Inflammatory macrophage treated with lipopolysaccharide for 4 hours (primary cell): ENCODE data around the gene LTB4R.

Experiments
- DNase-seq: peaks from one replicate; pipeline ENCODE4 v3.0.0-alpha.2; 2020

LTB4R gene

DNA sequence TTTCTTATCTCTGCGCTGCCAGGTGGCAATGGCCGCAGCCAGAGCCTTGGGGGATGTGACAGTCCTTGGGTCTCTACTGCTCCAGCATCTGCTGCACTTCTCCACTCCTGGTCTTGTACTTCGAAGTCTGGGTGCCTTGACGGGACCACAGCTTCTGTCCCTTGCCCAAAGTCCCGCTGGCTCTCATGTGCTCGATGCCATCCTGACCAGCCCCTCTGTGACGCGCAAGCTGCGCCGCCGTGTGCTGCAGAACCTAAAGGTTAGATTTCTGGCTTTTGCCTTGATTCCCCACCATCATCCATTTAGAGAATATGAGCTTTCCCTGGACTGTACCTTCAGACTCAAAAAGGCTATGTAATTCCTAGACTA is 7.3 kb upstream of the LTB4R start:
- no peak for DNase-seq

DNA sequence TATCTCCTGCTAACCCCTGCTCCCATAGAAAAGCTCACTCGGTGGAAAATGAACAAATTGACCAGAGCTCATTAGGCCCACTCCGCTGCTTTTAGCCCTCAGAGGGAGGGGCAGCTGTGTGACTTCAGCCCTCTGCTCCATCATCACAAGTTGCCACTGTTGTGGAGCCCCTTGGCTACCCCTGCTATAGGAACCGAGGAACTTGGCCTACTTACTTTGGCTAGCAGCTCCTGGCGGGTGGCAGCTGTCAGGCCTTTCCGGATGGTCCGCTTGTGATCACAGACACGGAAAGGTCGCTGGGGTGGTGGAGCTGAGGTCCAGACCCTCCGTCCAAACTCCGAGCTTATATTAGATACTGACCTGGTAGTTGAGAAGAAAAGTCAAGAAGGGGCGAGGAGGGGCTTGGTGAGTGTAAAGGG is 4.1 kb upstream of the LTB4R start:
- DNase-seq: no peak

DNA sequence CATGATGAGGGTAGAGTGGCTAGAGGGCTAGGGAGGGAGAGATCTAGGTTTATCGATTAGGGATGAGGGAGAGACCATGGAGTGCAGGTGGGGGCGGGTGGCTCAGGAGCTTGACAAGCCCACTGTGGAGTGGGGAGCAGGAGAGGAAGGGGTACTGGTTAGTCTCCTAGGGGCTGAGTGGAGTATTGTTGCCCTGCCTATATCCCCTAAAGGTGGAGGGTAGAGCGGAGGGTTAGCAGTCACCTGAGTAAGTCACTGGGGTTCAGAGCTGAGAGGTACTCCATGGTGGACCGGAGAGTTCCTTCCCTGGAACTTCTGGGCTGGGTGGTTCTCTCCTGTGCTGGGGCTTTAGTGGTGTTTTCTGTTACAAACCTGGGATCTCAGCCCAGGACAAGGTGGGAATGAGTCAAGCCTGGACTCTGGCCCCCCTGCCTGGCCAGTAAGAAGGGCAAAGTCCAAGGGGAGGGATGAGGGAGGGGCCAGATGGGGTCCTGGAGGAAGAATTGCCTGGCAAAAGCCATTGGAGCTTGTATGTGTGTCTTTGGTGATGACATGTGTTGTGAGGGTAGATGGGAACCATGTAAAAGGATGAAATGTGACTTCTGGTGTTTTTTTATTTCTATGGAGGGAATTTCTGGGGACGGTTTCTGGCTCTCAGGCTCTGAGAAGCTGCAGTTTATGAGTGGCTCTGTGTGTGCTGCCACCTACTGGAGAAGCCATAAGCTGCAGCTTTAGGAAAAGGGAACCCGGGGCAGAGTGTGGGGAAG is 3.5 kb upstream of the LTB4R start, which contains the start of gene CIDEB:
CIDEB (minus strand) TSS at position 403 of the 767 bp plus-strand sequence; CDS start at position 284, 119 bp downstream.
- peak; percentile 80 for DNase-seq

DNA sequence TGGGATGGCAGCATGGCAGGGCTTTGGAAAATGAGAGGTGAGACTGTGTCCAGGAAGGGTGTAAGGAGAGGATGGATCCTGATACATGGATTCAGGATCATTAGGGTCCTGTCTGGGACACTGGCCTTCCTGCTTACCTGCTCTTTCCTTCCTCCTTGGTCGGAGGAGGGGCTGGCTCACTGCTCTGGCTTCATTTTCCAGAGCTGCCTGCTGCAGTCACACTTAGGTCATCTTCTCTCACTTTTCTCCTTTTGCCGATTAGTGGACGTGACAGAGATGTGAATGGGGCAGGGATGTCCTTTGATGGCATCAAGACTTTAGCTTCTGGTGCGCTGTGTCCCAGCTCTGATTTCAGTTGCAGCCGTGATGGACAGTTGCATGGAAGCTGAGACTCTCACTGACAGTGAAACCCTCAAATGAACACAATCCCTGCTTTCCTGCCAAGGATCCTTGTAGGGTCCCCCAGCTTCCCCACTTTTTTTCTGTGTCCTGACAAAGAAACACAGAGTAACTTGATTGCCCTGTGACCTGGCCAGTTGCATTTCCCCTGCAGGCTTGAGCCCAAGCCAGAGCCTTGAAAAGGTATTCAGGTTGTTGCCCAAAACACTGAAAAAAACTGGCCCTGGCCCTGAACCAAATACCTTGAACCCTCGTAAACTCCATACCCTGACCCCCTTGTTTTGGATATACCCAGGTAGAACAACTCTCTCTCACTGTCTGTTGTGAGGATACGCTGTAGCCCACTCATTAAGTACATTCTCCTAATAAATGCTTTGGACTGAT is 2.8 kb upstream of the LTB4R start:
- no peak for DNase-seq

DNA sequence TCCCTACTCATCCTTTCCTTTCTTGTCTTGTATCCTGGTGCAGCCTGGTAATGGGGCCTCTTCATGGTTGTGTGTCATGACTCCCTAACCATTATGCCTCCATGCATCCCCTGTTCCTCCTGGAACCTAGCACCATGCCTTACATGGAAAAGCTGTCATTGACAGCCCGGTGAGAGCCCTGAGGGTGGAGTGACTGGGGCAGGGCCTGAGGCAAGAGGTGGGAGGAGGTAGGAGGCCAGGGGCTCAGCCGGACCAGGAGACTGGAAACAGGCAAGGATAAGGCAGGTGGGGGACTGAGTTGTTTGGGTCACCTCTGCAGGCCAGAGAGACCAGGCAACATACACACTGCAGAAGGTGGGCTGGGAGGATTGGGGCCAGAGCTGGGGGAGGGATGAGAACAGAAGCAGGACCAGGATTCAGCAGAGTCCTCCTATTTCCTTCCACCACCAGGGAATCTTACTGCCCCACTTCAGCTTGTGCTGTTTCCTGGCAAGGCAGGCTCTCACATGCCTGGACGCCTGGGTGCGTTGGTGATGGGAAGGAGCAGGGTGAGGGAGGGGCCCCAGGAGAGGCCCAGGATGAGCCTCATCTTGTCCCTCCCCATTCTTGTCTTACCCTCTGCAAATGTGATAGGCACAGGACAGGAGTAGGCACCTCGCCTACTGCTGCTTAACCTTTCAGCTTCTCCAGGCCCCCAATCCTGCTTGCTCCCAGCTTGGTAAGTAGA is 1.6 kb upstream of the LTB4R start, which contains the start of gene LTB4R2:
LTB4R2 (plus strand) TSS at position 603 of the 727 bp plus-strand sequence. CDS start 525 bp downstream, outside the sequence.
- no peak for DNase-seq

DNA sequence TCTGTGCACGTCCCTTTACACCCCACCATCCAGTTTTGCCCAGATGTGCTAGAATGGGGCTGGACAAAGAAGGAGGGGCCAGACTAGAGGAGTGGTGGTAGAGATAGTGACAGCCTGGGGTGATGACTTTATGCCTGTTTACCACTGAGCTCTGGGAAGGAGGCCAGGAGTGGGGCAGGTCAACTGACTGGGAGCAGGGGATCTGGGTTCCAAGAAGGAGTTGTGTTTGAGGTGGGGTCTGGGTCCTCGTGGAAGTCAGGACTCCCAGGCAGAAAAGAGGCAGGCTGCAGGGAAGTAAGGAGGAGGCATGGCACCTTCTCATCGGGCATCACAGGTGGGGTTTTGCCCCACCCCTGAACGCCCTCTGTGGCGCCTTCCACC is 1.0 kb upstream of the LTB4R start:
- no peak for DNase-seq

DNA sequence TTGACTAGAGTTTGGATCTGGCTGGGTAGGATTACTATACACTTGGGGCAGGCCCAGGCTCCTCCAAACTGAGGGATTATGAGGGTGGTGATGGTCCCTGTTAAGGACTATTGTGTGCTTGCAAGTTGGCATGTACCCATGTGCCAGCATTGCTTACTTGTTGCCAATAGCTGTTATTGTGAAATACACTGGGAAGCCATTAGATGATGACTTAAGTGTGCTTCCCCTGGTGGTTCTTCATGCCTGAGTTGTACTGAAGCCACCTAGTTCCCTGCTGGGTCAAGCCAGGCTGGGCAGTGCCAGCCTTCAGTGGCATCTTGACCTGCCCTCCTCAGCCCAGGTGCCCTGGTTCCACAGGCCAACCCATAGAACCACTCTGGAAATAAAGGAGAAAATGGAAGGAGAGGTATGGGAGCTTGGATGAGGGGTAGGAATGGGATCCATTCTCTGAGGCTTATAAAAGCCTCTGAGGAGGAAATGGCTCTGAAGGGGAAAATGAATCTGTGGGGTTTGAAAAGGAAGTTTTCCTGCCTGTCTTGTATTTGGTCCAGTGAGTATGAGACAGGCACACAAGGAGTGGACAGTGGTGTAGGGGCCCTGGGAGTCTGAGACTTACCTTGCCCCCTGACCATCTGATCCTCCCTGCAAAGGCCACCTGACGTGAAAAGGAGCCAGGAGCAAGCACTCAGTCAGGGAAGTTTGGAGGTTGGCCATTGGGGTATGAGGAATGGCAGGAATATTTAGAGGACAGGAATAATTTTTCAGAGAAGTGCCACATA is 724 bp downstream of the LTB4R start:
- peak; percentile 87 for DNase-seq

DNA sequence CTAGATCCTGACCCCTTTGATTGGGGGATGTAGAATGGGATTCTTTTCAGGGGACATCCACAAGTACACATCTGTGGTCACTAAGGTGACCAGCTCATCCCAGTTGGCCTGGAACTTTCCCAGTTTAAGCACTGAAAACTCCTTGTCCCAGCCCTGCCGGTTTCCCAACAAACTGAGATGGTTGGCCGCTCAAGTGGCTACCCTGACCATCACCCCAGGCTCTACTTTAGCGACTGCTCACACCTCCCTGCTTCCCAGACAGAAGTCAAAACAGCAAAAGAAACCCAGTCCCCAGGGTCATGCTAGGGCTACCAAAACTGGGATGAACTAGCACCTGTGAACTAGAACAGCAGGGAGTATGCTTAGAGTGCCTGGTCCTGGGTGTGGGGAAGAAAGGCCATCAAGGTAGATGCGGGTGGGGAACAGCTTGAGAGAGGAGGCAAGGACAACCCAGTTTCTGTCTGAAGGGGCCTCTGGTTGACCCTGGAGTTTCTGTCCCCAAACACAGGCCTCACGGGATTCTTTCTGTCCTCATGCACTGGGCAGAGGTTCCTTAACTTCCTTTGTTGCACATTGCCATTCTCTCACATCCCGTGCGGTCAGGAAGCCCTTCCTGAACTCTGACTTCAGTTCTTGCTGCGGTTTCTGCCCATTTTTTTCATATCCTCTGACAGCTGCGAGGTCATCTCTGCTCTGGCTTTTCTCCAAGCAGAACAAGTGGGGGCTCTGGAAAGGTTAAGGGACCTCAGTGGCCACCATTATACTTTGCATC is 1.6 kb downstream of the LTB4R start:
- DNase-seq: peak; percentile 91

DNA sequence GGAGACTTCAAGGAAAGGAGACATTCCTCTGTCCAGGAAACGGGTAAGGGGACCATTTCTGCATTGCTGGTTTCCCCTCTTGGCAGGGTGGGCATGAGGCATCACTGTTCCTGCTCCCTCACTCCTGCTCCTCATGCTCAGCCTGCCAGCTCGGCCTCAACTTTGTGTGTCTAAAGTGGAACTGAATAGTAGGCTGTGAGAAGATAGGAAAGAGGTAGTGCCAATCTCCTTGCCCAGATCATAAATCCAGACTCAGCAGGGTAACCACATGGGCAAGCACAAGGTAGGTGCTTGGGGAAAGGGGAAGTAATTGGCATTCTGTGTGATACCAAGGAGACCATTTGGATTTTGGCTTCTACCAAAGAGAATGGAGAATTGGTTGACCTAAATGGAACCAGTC is 2.6 kb downstream of the LTB4R start:
- peak; percentile 29 for DNase-seq

DNA sequence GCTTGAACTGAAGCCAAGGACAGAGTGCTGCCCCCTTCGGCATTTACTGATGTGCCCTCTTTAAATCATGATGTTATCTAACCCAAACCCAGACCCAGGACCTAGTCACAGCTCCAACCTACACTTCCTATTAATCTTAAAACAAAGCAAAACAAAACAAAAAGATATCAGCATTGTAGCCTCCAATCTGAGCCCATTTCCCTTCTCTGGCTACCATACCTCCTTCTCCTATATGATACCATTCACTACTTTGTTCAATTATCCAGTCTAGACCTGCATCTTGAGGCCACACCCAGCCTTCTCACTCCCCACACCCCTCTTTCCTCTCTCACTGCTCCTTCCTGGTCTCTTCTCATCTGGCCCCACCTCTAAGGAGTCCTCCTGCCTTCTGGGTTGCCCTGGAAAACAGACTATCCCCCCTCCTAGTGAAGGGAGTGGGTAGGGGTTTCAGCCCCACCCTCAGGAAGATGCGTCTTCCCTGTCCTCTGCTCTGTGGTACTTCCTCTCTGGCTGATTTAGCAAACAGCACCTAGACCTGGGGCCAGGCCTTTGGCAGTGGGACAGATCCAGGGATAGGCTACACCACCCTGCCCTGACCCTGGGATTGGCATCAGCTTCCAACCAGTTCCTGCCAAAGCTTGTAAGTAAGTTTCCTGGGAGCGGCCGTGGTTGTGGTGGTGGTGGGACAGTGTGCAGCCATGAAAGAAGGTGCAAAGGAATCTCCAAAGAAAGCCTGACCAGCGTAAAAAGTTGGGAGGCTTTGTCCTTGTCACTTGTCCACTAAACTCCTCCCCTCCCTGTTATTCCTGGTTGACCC is 3.3 kb downstream of the LTB4R start:
- no peak for DNase-seq

DNA sequence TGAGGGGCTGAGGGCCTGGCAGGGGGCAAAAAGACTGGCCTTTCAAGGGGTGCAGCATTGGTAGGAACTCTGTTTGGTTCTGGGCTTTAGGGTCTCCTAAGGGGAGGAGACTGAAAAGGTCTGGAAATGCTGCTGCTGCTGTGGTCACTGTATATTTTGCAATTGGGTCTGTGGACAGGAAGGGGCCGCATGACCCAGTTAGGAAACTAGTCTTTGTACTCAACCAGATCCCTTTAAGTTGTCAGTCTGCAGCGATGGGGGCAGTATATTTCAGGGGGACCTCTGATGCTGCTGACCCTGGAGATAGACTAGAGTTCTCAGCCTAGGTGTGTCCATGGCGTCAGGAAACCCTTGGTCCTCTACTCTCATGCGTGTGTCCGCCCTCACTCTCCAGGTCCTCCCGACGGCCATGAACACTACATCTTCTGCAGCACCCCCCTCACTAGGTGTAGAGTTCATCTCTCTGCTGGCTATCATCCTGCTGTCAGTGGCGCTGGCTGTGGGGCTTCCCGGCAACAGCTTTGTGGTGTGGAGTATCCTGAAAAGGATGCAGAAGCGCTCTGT is 4.0 kb downstream of the LTB4R start:
- peak; percentile 43 for DNase-seq

DNA sequence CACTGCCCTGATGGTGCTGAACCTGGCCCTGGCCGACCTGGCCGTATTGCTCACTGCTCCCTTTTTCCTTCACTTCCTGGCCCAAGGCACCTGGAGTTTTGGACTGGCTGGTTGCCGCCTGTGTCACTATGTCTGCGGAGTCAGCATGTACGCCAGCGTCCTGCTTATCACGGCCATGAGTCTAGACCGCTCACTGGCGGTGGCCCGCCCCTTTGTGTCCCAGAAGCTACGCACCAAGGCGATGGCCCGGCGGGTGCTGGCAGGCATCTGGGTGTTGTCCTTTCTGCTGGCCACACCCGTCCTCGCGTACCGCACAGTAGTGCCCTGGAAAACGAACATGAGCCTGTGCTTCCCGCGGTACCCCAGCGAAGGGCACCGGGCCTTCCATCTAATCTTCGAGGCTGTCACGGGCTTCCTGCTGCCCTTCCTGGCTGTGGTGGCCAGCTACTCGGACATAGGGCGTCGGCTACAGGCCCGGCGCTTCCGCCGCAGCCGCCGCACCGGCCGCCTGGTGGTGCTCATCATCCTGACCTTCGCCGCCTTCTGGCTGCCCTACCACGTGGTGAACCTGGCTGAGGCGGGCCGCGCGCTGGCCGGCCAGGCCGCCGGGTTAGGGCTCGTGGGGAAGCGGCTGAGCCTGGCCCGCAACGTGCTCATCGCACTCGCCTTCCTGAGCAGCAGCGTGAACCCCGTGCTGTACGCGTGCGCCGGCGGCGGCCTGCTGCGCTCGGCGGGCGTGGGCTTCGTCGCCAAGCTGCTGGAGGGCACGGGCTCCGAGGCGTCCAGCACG is 4.7 kb downstream of the LTB4R start:
- no peak for DNase-seq

DNA sequence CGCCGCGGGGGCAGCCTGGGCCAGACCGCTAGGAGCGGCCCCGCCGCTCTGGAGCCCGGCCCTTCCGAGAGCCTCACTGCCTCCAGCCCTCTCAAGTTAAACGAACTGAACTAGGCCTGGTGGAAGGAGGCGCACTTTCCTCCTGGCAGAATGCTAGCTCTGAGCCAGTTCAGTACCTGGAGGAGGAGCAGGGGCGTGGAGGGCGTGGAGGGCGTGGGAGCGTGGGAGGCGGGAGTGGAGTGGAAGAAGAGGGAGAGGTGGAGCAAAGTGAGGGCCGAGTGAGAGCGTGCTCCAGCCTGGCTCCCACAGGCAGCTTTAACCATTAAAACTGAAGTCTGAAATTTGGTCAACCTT is 5.3 kb downstream of the LTB4R start:
- no peak for DNase-seq

DNA sequence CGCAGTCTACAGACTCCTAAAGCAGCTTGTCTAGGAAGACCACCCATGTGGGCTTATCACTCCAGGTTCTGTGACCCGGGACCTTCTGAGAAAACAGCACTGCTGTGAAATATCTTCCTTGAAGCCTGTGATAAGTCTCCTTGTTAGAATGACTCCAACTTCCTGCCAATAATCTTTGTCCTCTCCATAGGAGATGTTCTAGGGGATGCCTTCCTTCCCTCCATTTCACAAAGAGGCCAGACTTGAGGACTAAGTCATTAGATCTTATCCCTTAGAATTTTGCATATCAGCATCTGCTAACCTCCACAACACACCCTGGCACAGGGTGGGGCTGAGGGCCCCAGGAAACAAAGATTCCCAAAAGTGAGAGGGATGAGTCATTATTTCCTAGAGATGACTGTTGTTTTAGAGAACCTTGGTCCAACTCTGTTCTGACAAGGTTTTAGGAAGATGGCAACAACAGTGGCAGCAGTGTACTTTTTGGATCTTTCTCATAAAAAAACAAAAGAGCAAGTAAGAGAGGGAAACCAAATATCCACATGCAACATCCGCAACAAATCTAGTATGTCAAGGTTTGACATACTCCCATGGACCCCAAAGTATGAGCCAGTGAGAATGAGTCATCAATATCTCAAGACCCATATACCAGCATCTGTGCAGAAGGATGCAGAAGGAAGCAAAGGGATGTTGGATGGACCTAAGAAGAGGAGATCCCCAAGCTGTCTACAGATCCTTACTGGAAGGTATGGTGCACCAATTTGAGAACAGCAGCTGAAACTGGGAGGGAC is 6.0 kb downstream of the LTB4R start:
- peak; percentile 42 for DNase-seq

DNA sequence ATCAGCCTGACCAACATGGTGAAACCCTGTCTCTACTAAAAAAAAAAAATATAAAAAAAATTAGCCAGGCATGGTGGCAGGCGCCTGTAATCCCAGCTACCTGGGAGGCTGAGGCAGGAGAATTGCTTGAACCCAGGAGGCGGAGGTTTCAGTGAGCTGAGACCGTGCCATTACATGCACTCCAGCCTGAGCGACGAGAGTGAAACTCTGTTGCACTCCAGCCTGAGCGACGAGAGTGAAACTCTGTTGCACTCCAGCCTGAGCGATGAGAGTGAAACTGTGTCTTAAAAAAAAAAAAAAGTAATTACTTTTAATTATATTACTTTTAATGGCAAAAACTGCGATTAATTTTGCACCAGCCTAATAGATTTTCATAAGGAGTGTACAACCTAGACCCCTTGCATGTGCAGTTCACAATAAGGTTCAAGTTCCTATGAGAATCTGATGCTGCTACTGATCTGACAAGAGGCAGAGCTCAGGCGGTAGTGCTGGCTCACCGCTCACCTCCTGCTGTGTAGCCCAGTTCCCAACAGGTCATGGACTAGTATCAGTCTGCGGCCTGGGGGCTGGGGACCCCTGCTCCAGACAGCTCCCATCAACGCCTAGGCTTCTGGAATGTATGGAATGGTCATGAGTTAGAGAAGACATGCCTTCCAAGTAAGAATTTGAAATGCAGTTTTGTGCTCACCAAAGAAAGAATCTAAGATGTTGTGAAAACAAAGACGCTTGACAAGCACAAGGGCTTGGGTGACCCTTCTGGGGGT is 10.1 kb downstream of the LTB4R start:
- no peak for DNase-seq

DNA sequence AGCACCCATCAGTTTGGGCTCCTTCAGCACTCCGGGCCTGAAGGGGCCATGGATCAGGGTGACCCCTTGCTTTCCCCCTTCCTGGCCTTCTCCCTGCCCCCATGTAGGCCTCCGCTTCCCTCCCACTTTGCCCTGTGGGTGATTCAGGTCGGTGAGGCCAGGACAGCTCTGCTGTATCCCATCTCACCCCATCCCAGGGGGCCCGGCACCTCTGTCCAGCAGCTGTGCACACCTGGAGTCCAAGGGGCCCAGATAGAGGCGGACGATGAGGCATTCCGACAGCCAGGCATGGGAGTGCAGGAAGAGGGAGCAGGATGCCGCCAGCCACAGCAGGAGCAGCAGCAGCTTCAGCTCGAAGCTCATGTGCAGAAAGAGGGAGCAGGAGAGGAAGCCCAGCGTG is 11.4 kb downstream of the LTB4R start:
- DNase-seq: no peak

DNA sequence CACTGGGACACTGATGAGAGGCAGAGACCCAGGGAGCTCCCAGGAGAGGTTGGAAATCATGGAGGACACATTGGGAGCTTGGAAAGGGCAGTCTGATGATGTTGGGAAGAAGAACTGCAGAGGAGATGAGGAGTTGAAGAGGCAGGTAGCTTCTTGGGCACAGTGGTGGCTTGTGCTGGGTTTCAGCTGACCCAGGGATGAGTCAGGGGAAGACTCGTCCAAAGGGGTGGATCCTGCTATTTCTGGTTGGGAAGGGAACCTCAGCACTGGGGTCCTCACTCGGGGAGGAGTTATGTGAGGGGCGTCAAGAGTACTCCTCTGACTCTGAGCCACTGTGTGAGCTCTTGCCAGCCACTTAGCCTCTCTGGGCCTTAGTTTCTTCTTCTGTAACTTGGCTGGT is 12.0 kb downstream of the LTB4R start:
- DNase-seq: no peak

DNA sequence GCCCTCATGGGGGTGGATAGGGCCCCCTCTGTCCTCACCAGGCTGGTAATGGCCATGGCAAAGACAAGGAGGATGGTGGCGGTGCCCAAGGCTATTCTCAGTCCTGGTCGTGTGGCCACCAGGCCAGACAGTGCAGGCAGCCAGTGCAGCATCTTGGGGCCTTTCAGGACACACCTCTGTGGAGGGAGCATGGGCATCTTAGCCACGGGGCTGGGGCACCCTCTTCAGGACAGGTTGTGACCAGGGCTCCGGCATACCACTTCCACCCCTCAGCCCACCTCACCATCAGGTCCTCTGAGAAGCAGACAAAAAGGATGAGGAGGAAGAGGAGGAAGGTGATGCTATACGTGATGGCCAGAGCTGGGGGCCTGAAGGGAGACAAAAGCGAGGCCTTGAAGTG is 12.7 kb downstream of the LTB4R start:
- DNase-seq: no peak
